B cell (primary cell): ENCODE results near the gene ETV6. TPM values are rescaled to one million over a fixed set of nuclear protein-coding genes. Genes with fewer than 3 reads are reported as not detected.
A peak's percentile ranks its signal among the peaks of the same experiment; 100 is the strongest.

Experiments used
- ATAC-seq: fragments of 200-7000 bp; cut with Tn5 transposase; one replicate; pipeline ENCODE4 v1.10.0; 2021; ENCODE audit warnings: low read depth, mild to moderate bottlenecking, moderate number of reproducible peaks, moderate library complexity
- CTCF ChIA-PET: fragments of 350-600 bp; sonication (Branson Sonifier 250); formaldehyde crosslinking; loops from one replicate; lab custom pipeline; 2021; ENCODE audit warnings: antibody characterized with exemption, inconsistent platforms; lab: Charles Lee
- POLR2A ChIA-PET: fragments of 350-600 bp; sonication (Branson Sonifier 250); formaldehyde crosslinking; loops from one replicate; lab custom pipeline; 2021; ENCODE audit warnings: antibody characterized with exemption; lab: Charles Lee
- DNase-seq: peaks from one replicate; pipeline ENCODE4 v3.0.0; 2013
- H2AFZ ChIP-seq: 2 replicates; pipeline ENCODE4 v1.6.1; 2012; ENCODE audit warnings: mild to moderate bottlenecking, low read depth, low read length; ENCODE audit not compliant: insufficient read depth, poor library complexity, severe bottlenecking
- H3K27ac ChIP-seq, 2 donors: 1 replicate in 1 of 2; 2 replicates in 1 of 2; pipeline ENCODE4 v1.5.1; 2012 to 2013; ENCODE audit warnings: low read length in 2 of 2, mild to moderate bottlenecking in 2 of 2, moderate library complexity in 1 of 2
- H3K27me3 ChIP-seq, 4 experiments: fragments of 200-600 bp in 1 of 4; sonication (generic) in 1 of 4; replicated peaks in 1 of 4; 1 replicate in 2 of 4; 2 replicates in 2 of 4; pipeline versions ENCODE4 v1.6.1 to v1.7.0; 2013 to 2016; ENCODE audit warnings: low read length in 3 of 4, mild to moderate bottlenecking in 2 of 4, mixed read lengths in 1 of 4, moderate library complexity in 1 of 4; ENCODE audit not compliant: insufficient read depth in 4 of 4, control insufficient read depth in 3 of 4; ENCODE audit errors: control extremely low read depth in 1 of 4
- H3K36me3 ChIP-seq, 2 experiments: replicated peaks in 1 of 2; 1 replicate in 1 of 2; 2 replicates in 1 of 2; pipeline versions ENCODE4 v1.6.1 to v1.7.1; 2013; ENCODE audit warnings: low read length in 1 of 2; ENCODE audit not compliant: insufficient read depth in 2 of 2, control insufficient read depth in 1 of 2; ENCODE audit errors: control extremely low read depth in 1 of 2, extremely low read depth in 1 of 2
- H3K4me1 ChIP-seq, 2 donors: fragments of 200-600 bp in 1 of 2; sonication (generic) in 1 of 2; 1 replicate in 1 of 2; 2 replicates in 1 of 2; pipeline versions ENCODE4 v1.5.1 to v1.6.1; 2013 to 2017; ENCODE audit warnings: low read length in 2 of 2; ENCODE audit not compliant: control insufficient read depth in 2 of 2, insufficient read depth in 2 of 2
- H3K4me2 ChIP-seq: replicated peaks from 2 replicates; pipeline ENCODE3; 2012; ENCODE audit warnings: mild to moderate bottlenecking, low read depth, low read length; ENCODE audit not compliant: poor library complexity, severe bottlenecking
- H3K4me3 ChIP-seq, 5 experiments: fragments of 200-600 bp in 1 of 5; sonication (generic) in 1 of 5; 1 replicate in 3 of 5; 2 replicates in 2 of 5; pipeline versions ENCODE4 v1.5.1 to v1.7.0; 2011 to 2016; ENCODE audit warnings: low read length in 4 of 5, mild to moderate bottlenecking in 4 of 5, low read depth in 2 of 5, control low read depth in 1 of 5, moderate library complexity in 1 of 5; ENCODE audit not compliant: insufficient read depth in 1 of 5; ENCODE audit errors: control extremely low read depth in 1 of 5, extremely low read depth in 1 of 5
- H3K79me2 ChIP-seq: fragments of 200-600 bp; sonication (generic); one replicate; pipeline ENCODE4 v1.6.0; 2016; ENCODE audit warnings: low read length; ENCODE audit not compliant: control insufficient read depth, insufficient read depth
- H3K9ac ChIP-seq: fragments of 200-600 bp; sonication (generic); 2 replicates; pipeline ENCODE4 v1.6.1; 2017; ENCODE audit warnings: mild to moderate bottlenecking, low read length, moderate library complexity
- H3K9me3 ChIP-seq, 3 donors: one replicate each; pipeline versions ENCODE4 v1.6.1 to v1.7.1; 2013; ENCODE audit warnings: low read length in 2 of 3; ENCODE audit not compliant: control insufficient read depth in 2 of 3, insufficient read depth in 1 of 3; ENCODE audit errors: control extremely low read depth in 1 of 3
- H4K20me1 ChIP-seq: 2 replicates; pipeline ENCODE4 v1.6.0; 2012; ENCODE audit warnings: mild to moderate bottlenecking, low read length; ENCODE audit not compliant: insufficient read depth, control insufficient read depth, poor library complexity, severe bottlenecking
- H3K27ac Mint-ChIP-seq: one replicate; pipeline ENCODE4 v1.8.0; 2021; ENCODE audit warnings: mixed read lengths
- H3K27me3 Mint-ChIP-seq: one replicate; pipeline ENCODE4 v1.8.0; 2021; ENCODE audit warnings: mixed read lengths
- H3K4me1 Mint-ChIP-seq: one replicate; pipeline ENCODE4 v1.8.0; 2021; ENCODE audit warnings: mixed read lengths
- H3K4me3 Mint-ChIP-seq: one replicate; pipeline ENCODE4 v1.8.0; 2021; ENCODE audit warnings: mixed read lengths
- H3K9me3 Mint-ChIP-seq: one replicate; pipeline ENCODE4 v1.8.0; 2022; ENCODE audit warnings: mixed read lengths; ENCODE audit not compliant: insufficient read depth
- EZH2 ChIP-seq: IDR thresholded peaks from 2 replicates; pipeline ENCODE4 v1.6.1; 2012; ENCODE audit warnings: borderline replicate concordance, low read depth, mild to moderate bottlenecking, moderate library complexity, low read length; ENCODE audit not compliant: insufficient read depth, poor library complexity, severe bottlenecking
- WGBS: methylation state at CpG from one replicate; pipeline ENCODE4 v1.1.5; 2013; ENCODE audit warnings: missing lambda C conversion rate; ENCODE audit not compliant: insufficient coverage; 5-methylcytosine and 5-hydroxymethylcytosine counted together
- intact Hi-C: fragments of 100-400 bp; cut with micrococcal nuclease; formaldehyde crosslinking; loops from one replicate; pipeline ENCODE4 v1.10.0; 2022
- polyA plus RNA-seq: library from polyadenylated mRNA; depleted of rRNA; stranded (reverse); fragments of >200 nt; gene quantifications from 2 replicates; pipeline ENCODE4 v1.2.3, GENCODE V29; 2012
- total RNA-seq, 2 donors: library from RNA; stranded (reverse); fragments of 120-200 nt in 1 of 2; gene quantifications; 1 replicate in 1 of 2; 2 replicates in 1 of 2; pipeline versions ENCODE4 v1.2.3 to v1.2.4, GENCODE V29; 2013 to 2022
- TF ChIP-seq, protein P1 (sequence below): fragments of 200-600 bp; IDR thresholded peaks from one replicate; pipeline ENCODE4 v1.8.0; 2022; ENCODE audit warnings: antibody characterized with exemption, mild to moderate bottlenecking

The ETV6 gene
- total and polyA plus RNA-seq, 2 donors (not counting 1 experiment from before 2014, with no cell fraction given), result 17.4 to 123 TPM

DNA sequence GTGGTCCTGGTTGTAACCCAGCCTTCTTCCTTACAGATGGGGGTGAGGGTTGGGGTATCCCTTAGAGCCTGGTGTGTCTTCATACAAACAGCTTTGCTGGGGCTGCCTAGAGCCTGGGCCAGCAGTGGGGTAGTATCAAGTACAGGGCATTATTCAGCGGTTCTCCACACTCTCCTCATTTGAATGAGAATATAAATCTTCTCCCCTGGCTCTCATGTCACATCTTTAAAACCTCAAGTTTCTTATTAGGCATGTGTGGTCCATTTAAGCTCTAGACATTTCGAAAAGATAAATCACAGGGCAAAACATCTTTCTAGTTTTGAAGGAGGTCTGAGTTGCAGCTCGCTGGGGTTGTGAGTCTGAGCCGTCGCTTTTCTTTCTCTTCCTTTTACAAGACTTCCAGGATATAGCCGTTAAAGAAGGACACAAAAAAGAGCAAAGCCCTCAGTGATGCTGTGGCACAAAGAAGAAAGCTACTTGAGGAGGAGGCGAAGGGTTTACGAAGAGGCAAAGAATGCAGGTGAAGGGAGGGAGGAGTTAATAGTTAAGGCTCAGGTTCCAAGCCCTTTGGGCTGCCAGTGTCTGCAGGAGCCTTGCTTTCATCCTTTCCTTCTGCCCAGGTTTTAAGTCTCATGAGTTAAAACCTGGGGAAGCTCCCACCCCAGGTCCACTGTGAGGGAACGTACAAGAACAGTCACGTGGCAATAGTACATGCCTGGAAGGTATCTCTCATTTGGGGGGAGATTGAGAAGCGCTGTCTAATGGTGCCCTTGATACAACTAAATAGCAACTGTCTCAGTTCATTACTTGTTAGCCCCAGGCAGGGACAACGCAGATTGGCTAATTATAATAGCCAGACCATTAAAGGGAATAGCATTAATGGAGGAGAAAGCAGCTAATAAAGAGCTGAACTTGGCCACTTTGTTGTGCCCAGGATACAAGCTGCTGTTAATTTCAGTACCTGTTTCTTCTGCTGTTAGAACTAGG, 94.2 kb downstream of the ETV6 start:
- Mint-ChIP-seq H3K4me1 (peaks cover 82% of the 10 kb centered on the region), H3K27me3 (no peaks in the 10 kb centered on the region), H3K27ac (peak overlapping the region; percentile 1), H3K9me3 (no peaks in the 10 kb centered on the region), H3K4me3 (peak overlapping the region; percentile 11)
- peaks cover 98% of the 10 kb centered on the region for H3K79me2 ChIP-seq
- no peak for ATAC-seq
- no peak overlapping the region for H3K9ac ChIP-seq
- no peaks in the 10 kb centered on the region for H3K9me3 ChIP-seq
- ChIA-PET POLR2A (interaction anchor here (0.6 to 3.3 kb wide), 2 partner anchors 12 to 267 kb away, joined by 3 to 19 read pairs; no protein-coding TSS in a partner anchor), CTCF (interaction anchor here (3.4 to 5.2 kb wide), 2 partner anchors 12 to 20 kb away, joined by 11 to 31 read pairs; no protein-coding TSS in a partner anchor)
- H3K36me3 ChIP-seq, result peaks cover 0 to 2% of the 10 kb centered on the region in 2 experiments
- peaks cover 57 to 71% of the 10 kb centered on the region in 2 donors for H3K4me1 ChIP-seq
- H3K4me3 ChIP-seq, result no peak overlapping the region
- DNase-seq, result no peak
- H2AFZ ChIP-seq, result no peak overlapping the region
- H3K27ac ChIP-seq, result no peak overlapping the region
- H3K4me2 ChIP-seq, result peak overlapping the region; percentile 4
- H4K20me1 ChIP-seq, result peaks cover 17% of the 10 kb centered on the region
- 64% methylated on average over 5 of the region's 12 CpGs for WGBS
- intact Hi-C loops, result no loop called here
- TF ChIP-seq EZH2, result no peak
- TF ChIP-seq, protein P1, sequence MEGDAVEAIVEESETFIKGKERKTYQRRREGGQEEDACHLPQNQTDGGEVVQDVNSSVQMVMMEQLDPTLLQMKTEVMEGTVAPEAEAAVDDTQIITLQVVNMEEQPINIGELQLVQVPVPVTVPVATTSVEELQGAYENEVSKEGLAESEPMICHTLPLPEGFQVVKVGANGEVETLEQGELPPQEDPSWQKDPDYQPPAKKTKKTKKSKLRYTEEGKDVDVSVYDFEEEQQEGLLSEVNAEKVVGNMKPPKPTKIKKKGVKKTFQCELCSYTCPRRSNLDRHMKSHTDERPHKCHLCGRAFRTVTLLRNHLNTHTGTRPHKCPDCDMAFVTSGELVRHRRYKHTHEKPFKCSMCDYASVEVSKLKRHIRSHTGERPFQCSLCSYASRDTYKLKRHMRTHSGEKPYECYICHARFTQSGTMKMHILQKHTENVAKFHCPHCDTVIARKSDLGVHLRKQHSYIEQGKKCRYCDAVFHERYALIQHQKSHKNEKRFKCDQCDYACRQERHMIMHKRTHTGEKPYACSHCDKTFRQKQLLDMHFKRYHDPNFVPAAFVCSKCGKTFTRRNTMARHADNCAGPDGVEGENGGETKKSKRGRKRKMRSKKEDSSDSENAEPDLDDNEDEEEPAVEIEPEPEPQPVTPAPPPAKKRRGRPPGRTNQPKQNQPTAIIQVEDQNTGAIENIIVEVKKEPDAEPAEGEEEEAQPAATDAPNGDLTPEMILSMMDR, result no peak
- H3K27me3 ChIP-seq, result no peaks in the 10 kb centered on the region
